SK-N-SH (cell line): ENCODE measurements around the gene ANKRD9. TPM values are rescaled to one million over a fixed set of nuclear protein-coding genes. Genes with fewer than 3 reads are reported as not detected.

Experiments used
- CTCF ChIA-PET: fragments of 300-600, 350-600 bp; formaldehyde crosslinking; extraction: SDS; loops from one replicate; lab custom pipeline; 2021; lab: Yijun Ruan, JAX
- POLR2A ChIA-PET: fragments of 350-600 bp; sonication (Branson Sonifier 250); formaldehyde crosslinking; extraction: SDS; loops from one replicate; lab custom pipeline; 2020; ENCODE audit warnings: antibody characterized with exemption, inconsistent platforms; lab: Yijun Ruan, JAX
- DNase-seq: peaks from one replicate; pipeline ENCODE4 v3.0.0; 2012
- H2AFZ ChIP-seq: fragments of 200-600 bp; sonication (generic); 2 replicates; pipeline ENCODE4 v1.8.1; 2016; ENCODE audit warnings: antibody characterized with exemption, mild to moderate bottlenecking, low read depth
- H3F3A ChIP-seq: fragments of 200-600 bp; sonication (generic); replicated peaks from 2 replicates; pipeline ENCODE3; 2016; ENCODE audit warnings: antibody characterized with exemption, mild to moderate bottlenecking; ENCODE audit not compliant: insufficient read depth
- H3K27ac ChIP-seq, 2 experiments: fragments of 200-500 bp in 1 of 2; fragments of 200-600 bp in 1 of 2; sonication (Bioruptor generic) in 1 of 2; sonication (generic), shearing (Covaris generic) in 1 of 2; 2 replicates each; pipeline versions ENCODE4 v1.5.1 to v1.6.1; 2014 to 2016; ENCODE audit warnings: low read depth in 2 of 2, inconsistent platforms in 1 of 2, low read length in 1 of 2, mild to moderate bottlenecking in 1 of 2, mixed read lengths in 1 of 2
- H3K27me3 ChIP-seq: fragments of 200-600 bp; sonication (generic), shearing (Covaris generic); 2 replicates; pipeline ENCODE4 v1.6.1; 2016; ENCODE audit warnings: mixed run types; ENCODE audit not compliant: insufficient read depth
- H3K36me3 ChIP-seq, 2 experiments: fragments of 200-500 bp in 1 of 2; fragments of 200-600 bp in 1 of 2; sonication (Bioruptor generic) in 1 of 2; sonication (generic) in 1 of 2; replicated peaks in 1 of 2; 2 replicates each; pipeline versions ENCODE3 to v1.5.1; 2014 to 2016; ENCODE audit warnings: low read length in 1 of 2, mild to moderate bottlenecking in 1 of 2; ENCODE audit not compliant: insufficient read depth in 2 of 2, control insufficient read depth in 1 of 2
- H3K4me1 ChIP-seq, 2 experiments: fragments of 200-500 bp in 1 of 2; fragments of 200-600 bp in 1 of 2; sonication (Bioruptor generic) in 1 of 2; sonication (generic), shearing (Covaris generic) in 1 of 2; 2 replicates each; pipeline versions ENCODE4 v1.5.1 to v1.6.1; 2014 to 2016; ENCODE audit warnings: low read depth in 1 of 2, low read length in 1 of 2, mixed run types in 1 of 2; ENCODE audit not compliant: insufficient read depth in 2 of 2, control insufficient read depth in 1 of 2
- H3K4me2 ChIP-seq: fragments of 200-600 bp; sonication (generic), shearing (Covaris generic); 2 replicates; pipeline ENCODE4 v1.6.1; 2017; ENCODE audit warnings: mixed run types
- H3K4me3 ChIP-seq, 2 experiments: fragments of 200-500 bp in 1 of 2; fragments of 200-600 bp in 1 of 2; sonication (Bioruptor generic) in 1 of 2; sonication (generic), shearing (Covaris generic) in 1 of 2; 2 replicates each; pipeline versions ENCODE4 v1.5.1 to v1.8.1; 2014 to 2016; ENCODE audit warnings: low read depth in 2 of 2, inconsistent platforms in 1 of 2, low read length in 1 of 2, mild to moderate bottlenecking in 1 of 2, mixed read lengths in 1 of 2, moderate library complexity in 1 of 2
- H3K79me2 ChIP-seq: fragments of 200-600 bp; sonication (generic); 2 replicates; pipeline ENCODE4 v1.8.1; 2017; ENCODE audit warnings: mild to moderate bottlenecking; ENCODE audit not compliant: insufficient read depth
- H3K9ac ChIP-seq: fragments of 200-600 bp; sonication (generic); 2 replicates; pipeline ENCODE4 v1.6.1; 2017; ENCODE audit warnings: mixed run types
- H3K9me2 ChIP-seq: fragments of 200-600 bp; sonication (generic); 2 replicates; pipeline ENCODE4 v1.6.1; 2017; ENCODE audit warnings: mixed run types
- H3K9me3 ChIP-seq: fragments of 200-600 bp; sonication (generic); 2 replicates; pipeline ENCODE4 v1.6.1; 2017; ENCODE audit warnings: mixed run types, mild to moderate bottlenecking, moderate library complexity
- H4K20me1 ChIP-seq: fragments of 200-600 bp; sonication (generic); 2 replicates; pipeline ENCODE4 v1.6.1; 2017; ENCODE audit warnings: mild to moderate bottlenecking, mixed run types; ENCODE audit not compliant: insufficient read depth
- CHD2 ChIP-seq: fragments of 150-350 bp; IDR thresholded peaks from 2 replicates; pipeline ENCODE4 v1.6.1; 2018; ENCODE audit warnings: low read length; ENCODE audit not compliant: partially characterized antibody
- ELF1 ChIP-seq: IDR thresholded peaks from 2 replicates; pipeline ENCODE4 v1.4.0; 2012
- EZH2phosphoT487 ChIP-seq: fragments of 200-600 bp; sonication (generic); IDR thresholded peaks from 2 replicates; pipeline ENCODE4 v1.6.1; 2017; ENCODE audit warnings: low read depth, mixed run types, mild to moderate bottlenecking, antibody characterized with exemption, moderate library complexity, borderline replicate concordance
- FOXJ3 ChIP-seq: sonication (generic); formaldehyde crosslinking; IDR thresholded peaks from 2 replicates; pipeline ENCODE4 v1.5.1; 2020; ENCODE audit warnings: mild to moderate bottlenecking, missing genetic modification reagents
- GABPA ChIP-seq: IDR thresholded peaks from 2 replicates; pipeline ENCODE4 v1.4.0; 2012; ENCODE audit warnings: low read depth, mild to moderate bottlenecking
- JUND ChIP-seq: IDR thresholded peaks from 2 replicates; pipeline ENCODE4 v1.4.0; 2012
- MXI1 ChIP-seq: IDR thresholded peaks from 2 replicates; pipeline ENCODE4 v1.6.1; 2012; ENCODE audit warnings: mild to moderate bottlenecking, low read depth, low read length, improper control_type of control experiment
- NRF1 ChIP-seq: IDR thresholded peaks from 2 replicates; pipeline ENCODE4 v1.6.1; 2012; ENCODE audit warnings: low read depth, mild to moderate bottlenecking, low read length
- POLR2AphosphoS5 ChIP-seq: IDR thresholded peaks from 2 replicates; pipeline ENCODE4 v1.6.1; 2012; ENCODE audit warnings: low read depth, low read length
- RAD21 ChIP-seq: IDR thresholded peaks from 2 replicates; pipeline ENCODE4 v1.6.1; 2012; ENCODE audit warnings: mild to moderate bottlenecking, low read length
- RFX5 ChIP-seq: IDR thresholded peaks from 2 replicates; pipeline ENCODE4 v1.6.1; 2012; ENCODE audit warnings: mild to moderate bottlenecking, improper control_type of control experiment, low read length
- SIN3A ChIP-seq: IDR thresholded peaks from 2 replicates; pipeline ENCODE4 v1.6.1; 2012; ENCODE audit warnings: low read depth, mild to moderate bottlenecking, low read length, moderate library complexity, borderline replicate concordance
- SMC3 ChIP-seq: IDR thresholded peaks from 2 replicates; pipeline ENCODE4 v1.6.1; 2012; ENCODE audit warnings: low read depth, low read length, improper control_type of control experiment
- TAF1 ChIP-seq: IDR thresholded peaks from 2 replicates; pipeline ENCODE4 v1.6.1; 2012; ENCODE audit warnings: low read depth, mild to moderate bottlenecking, low read length, moderate library complexity, borderline replicate concordance
- WGBS: methylation state at CpG from one replicate; pipeline ENCODE4 v1.1.6; 2017; ENCODE audit warnings: low lambda C conversion rate; 5-methylcytosine and 5-hydroxymethylcytosine counted together
- polyA plus RNA-seq, 3 experiments: library from polyadenylated mRNA; depleted of rRNA; stranded (reverse); fragments of >200 nt; gene quantifications; 2 replicates each; pipeline ENCODE4 v1.2.3, GENCODE V29; 2012
- TF ChIP-seq, protein P1 (sequence below): fragments of 200-600 bp; sonication (generic); IDR thresholded peaks from 2 replicates; pipeline ENCODE4 v1.6.1; 2017; ENCODE audit warnings: antibody characterized with exemption, mild to moderate bottlenecking, moderate library complexity
- TF ChIP-seq, protein P2 (sequence below): fragments of 150-350 bp; IDR thresholded peaks from 2 replicates; pipeline ENCODE4 v1.6.1; 2017; ENCODE audit warnings: antibody characterized with exemption, low read length, low read depth, borderline replicate concordance

The ANKRD9 gene
- polyA plus RNA-seq, 1 of the 3 experiments (the other 2 are of a cell fraction): 21.3 TPM

DNA sequence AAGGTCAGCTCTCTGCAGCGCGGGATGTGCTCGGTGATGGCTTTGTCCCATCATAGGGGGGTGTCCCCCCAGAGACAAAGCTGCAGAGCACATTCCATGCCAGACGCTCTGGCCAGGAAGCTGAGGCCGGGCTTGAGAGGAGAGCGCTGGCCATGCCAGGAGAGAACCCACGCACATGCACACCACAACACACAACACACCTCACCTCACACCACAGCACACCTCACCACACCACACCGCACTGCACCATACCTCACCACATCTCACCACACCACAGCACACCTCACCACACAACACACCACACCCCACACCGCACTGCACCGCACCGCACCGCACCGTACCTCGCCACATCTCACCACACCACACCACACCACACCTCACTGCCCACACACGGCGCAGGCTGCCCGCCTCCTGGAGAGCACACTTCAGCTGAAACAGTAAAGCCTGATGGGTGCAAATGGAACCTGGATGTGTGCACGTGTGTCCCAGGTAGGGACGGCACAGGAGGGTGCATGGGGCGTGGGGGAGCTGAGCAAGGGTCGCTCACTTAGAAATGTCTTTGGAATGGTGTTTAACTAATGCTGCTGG lies 10.8 kb downstream of the ANKRD9 start (continued):
- TF ChIP-seq NRF1: no peak
- TF ChIP-seq MXI1: no peak
- no peak for TF ChIP-seq FOXJ3

DNA sequence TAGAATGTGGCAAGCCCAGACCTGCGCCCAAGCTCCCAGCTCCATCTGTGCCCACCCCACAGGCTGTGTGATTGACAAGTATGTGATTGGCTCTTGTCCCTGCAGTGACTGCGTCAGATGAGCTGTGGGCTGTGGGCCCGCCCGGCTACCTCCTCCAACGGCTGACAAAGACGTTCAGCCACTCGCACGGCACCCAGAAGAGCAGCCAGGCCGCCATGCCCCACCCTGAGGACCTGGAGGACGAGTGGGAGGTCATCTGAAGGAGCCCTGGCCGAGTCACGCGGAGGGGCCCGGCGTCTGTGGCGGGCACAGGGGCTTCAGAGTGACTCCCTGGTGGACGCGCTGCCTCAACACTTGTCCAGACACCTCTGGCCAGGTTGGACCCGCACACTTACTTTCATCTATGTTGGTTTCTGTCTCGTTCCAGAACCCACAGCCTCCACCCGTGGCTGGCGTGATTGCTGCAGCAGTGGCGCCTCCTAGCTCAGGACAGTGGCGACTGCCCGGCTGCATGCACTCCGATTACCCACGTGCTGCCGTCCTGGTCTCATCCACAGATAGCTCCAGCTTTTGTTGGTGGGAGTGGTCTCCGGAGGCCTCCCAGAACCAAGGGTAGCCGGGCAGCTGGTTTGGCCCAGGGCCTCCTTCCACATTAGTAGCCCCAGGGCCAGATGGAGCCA lies 11.4 kb downstream of the ANKRD9 start:
- no peaks in the 10 kb centered on the region for H3K9me2 ChIP-seq
- CTCF ChIA-PET: interaction anchor here (0.6 to 1.6 kb wide), 3 partner anchors 10 to 60 kb away, joined by 3 to 6 read pairs (median 6); no protein-coding TSS in a partner anchor
- H3K4me1 ChIP-seq: peaks cover 0 to 4% of the 10 kb centered on the region in 2 experiments; a peak in 1 of 4 replicates
- POLR2A ChIA-PET: no interaction called here
- H3K36me3 ChIP-seq: peaks cover 0 to 22% of the 10 kb centered on the region in 2 experiments
- no peaks in the 10 kb centered on the region for H3K9me3 ChIP-seq
- no peak overlapping the region for H3K27ac ChIP-seq
- 85% methylated on average over 12 of the region's 30 CpGs for WGBS
- peak; percentile 59 for DNase-seq
- no peak overlapping the region for H3K4me2 ChIP-seq
- no peak overlapping the region; a peak in 1 of 4 replicates for H3K4me3 ChIP-seq
- H4K20me1 ChIP-seq: no peaks in the 10 kb centered on the region
- peaks cover 4% of the 10 kb centered on the region for H3F3A ChIP-seq
- H3K9ac ChIP-seq: no peak overlapping the region
- TF ChIP-seq RFX5 (no peak), CHD2 (no peak), ELF1 (no peak), RAD21 (peak; percentile 33), GABPA (no peak)
- TF ChIP-seq, protein P1, sequence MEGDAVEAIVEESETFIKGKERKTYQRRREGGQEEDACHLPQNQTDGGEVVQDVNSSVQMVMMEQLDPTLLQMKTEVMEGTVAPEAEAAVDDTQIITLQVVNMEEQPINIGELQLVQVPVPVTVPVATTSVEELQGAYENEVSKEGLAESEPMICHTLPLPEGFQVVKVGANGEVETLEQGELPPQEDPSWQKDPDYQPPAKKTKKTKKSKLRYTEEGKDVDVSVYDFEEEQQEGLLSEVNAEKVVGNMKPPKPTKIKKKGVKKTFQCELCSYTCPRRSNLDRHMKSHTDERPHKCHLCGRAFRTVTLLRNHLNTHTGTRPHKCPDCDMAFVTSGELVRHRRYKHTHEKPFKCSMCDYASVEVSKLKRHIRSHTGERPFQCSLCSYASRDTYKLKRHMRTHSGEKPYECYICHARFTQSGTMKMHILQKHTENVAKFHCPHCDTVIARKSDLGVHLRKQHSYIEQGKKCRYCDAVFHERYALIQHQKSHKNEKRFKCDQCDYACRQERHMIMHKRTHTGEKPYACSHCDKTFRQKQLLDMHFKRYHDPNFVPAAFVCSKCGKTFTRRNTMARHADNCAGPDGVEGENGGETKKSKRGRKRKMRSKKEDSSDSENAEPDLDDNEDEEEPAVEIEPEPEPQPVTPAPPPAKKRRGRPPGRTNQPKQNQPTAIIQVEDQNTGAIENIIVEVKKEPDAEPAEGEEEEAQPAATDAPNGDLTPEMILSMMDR: peak; percentile 37; the same call in 1 of the 2 replicates
- H3K79me2 ChIP-seq: no peaks in the 10 kb centered on the region
- no peak overlapping the region for H2AFZ ChIP-seq
- no peaks in the 10 kb centered on the region for H3K27me3 ChIP-seq

DNA sequence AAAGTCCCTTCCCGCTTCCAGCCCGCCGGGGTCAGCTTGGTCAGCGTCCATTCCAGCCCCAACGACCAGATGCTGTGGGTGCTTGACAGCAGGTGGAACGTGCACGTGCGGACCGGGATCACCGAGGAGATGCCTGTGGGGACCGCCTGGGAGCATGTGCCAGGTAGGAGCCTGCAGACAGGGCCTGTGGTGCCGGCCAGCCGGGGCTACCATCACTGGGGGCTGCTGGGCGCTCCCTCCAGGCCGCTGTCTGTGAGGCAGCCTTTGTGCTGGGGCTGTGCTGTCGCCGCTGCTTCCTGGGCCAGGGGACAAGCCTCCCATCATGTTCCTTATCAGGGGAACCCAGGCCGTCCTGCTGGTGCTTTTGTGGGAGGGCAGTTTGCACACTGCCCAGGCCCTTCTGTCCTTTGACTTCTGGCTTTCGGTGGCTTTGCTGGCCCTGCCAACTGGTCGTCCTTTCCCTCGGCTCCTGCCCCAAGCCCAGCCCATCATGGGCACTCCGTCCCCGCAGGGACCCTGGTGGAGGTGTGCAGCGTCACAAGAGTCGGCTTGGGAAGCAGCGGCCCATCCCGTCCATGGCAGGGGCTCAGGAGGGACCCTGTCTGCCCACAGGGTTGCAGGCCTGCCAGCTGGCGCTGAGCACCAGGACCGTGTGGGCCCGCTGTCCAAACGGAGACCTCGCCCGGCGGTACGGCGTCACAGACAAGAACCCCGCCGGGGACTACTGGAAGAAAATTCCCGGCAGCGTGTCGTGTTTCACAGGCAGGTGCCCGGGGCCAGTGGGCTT lies 12.4 kb downstream of the ANKRD9 start:
- H3K36me3 ChIP-seq: peaks cover 0 to 22% of the 10 kb centered on the region in 2 experiments
- CTCF ChIA-PET: interaction anchor here (0.6 to 1.6 kb wide), 2 partner anchors 11 to 58 kb away, joined by 3 to 6 read pairs; no protein-coding TSS in a partner anchor
- TF ChIP-seq POLR2AphosphoS5 (no peak), SMC3 (no peak), EZH2phosphoT487 (no peak), FOXJ3 (no peak), CHD2 (no peak), TAF1 (no peak), RFX5 (no peak), GABPA (no peak), MXI1 (no peak), SIN3A (no peak), JUND (no peak)
- TF ChIP-seq, protein P2, sequence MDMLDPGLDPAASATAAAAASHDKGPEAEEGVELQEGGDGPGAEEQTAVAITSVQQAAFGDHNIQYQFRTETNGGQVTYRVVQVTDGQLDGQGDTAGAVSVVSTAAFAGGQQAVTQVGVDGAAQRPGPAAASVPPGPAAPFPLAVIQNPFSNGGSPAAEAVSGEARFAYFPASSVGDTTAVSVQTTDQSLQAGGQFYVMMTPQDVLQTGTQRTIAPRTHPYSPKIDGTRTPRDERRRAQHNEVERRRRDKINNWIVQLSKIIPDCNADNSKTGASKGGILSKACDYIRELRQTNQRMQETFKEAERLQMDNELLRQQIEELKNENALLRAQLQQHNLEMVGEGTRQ: no peak
- TF ChIP-seq, protein P1: no peak
- TF ChIP-seq, all 33 proteins: peak for 0

More for the DNA sequence above, 12.4 kb downstream of the ANKRD9 start:
- H3K27ac ChIP-seq: no peak overlapping the region
- no peak overlapping the region for H2AFZ ChIP-seq
- H4K20me1 ChIP-seq: no peaks in the 10 kb centered on the region
- H3F3A ChIP-seq: peaks cover 3% of the 10 kb centered on the region
- H3K27me3 ChIP-seq: no peaks in the 10 kb centered on the region
- H3K9me3 ChIP-seq: no peaks in the 10 kb centered on the region
- no peak for DNase-seq
- no peaks in the 10 kb centered on the region for H3K79me2 ChIP-seq
- H3K9ac ChIP-seq: no peak overlapping the region
- no peak overlapping the region for H3K4me3 ChIP-seq
- POLR2A ChIA-PET: no interaction called here
- no peak overlapping the region for H3K4me2 ChIP-seq
- H3K9me2 ChIP-seq: no peaks in the 10 kb centered on the region
- WGBS: 96% methylated on average over 27 of the region's 42 CpGs
- H3K4me1 ChIP-seq: peaks cover 0 to 4% of the 10 kb centered on the region in 2 experiments; a peak in 1 of 4 replicates
